C4-2B (cell line): ENCODE data around the gene VWCE.

ENCODE experiments used
- H3K27ac ChIP-seq: fragments of 450-650 bp; 2 replicates; pipeline ENCODE4 v1.5.1; 2017
- CTCF ChIP-seq: fragments of 450-650 bp; conservative IDR thresholded peaks from 2 replicates; pipeline ENCODE4 v1.5.1; 2017; ENCODE audit warnings: mild to moderate bottlenecking
- ZFX ChIP-seq: fragments of 450-650 bp; IDR thresholded peaks from 2 replicates; pipeline ENCODE4 v1.6.1; 2017

Gene VWCE, protein sequence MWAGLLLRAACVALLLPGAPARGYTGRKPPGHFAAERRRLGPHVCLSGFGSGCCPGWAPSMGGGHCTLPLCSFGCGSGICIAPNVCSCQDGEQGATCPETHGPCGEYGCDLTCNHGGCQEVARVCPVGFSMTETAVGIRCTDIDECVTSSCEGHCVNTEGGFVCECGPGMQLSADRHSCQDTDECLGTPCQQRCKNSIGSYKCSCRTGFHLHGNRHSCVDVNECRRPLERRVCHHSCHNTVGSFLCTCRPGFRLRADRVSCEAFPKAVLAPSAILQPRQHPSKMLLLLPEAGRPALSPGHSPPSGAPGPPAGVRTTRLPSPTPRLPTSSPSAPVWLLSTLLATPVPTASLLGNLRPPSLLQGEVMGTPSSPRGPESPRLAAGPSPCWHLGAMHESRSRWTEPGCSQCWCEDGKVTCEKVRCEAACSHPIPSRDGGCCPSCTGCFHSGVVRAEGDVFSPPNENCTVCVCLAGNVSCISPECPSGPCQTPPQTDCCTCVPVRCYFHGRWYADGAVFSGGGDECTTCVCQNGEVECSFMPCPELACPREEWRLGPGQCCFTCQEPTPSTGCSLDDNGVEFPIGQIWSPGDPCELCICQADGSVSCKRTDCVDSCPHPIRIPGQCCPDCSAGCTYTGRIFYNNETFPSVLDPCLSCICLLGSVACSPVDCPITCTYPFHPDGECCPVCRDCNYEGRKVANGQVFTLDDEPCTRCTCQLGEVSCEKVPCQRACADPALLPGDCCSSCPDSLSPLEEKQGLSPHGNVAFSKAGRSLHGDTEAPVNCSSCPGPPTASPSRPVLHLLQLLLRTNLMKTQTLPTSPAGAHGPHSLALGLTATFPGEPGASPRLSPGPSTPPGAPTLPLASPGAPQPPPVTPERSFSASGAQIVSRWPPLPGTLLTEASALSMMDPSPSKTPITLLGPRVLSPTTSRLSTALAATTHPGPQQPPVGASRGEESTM

GRCh38 chr11:61294717-61295595, at the start of gene VWCE:
Gene VWCE (minus strand): TSS chr11:61295316. CDS start chr11:61295037, 279 bp downstream.
- peak within 1 kb of the TSS; percentile 50 for H3K27ac ChIP-seq
- TF ChIP-seq CTCF (no peak; the same call in 1 of the 2 replicates), ZFX (no peak)

DNA sequence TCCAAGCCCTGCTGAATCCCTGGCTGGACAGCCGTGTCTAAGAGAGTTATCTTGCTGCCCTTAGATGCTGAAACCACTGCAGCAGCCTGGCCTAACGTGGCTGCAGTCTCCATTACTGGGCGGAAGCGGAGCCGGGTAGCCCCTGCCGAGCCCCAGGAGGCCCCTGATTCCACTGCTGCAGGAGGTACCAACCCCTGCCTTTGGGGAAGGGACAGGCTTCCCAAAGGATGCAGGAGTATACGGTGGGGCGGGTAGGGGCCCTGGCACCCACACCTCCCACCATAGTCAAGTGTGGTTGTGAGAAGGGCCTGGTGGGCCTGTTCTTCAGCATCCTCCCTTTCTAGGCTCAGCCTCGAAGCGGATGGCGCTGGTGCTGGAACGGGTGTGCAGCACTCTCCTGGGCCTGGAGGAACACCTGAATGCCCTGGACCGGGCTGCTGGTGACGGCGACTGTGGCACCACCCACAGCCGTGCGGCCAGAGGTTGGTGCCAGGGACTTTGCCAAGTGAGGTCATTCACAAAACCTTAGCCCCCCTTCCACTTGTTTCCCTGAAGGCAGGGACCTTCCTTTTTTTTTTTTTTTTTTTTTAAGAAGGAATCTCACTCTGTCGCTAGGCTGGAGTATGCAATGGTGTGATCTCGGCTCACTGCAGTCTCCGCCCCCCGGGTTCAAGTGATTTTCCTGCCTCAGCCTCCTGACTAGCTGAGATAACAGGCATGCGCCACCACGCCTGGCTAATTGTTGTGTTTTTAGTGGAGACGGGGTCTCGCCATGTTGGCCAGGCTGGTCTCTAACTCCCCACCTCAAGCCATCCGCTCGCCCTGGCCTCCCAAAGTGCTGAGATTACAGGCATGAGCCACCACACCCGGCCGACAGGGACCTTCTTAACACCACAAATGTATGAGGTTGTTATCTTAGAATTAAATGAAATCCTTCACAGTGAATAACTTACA, 49.0 kb upstream of the VWCE start:
- no peak for TF ChIP-seq CTCF
- no peak for TF ChIP-seq ZFX
- no peak overlapping the region for H3K27ac ChIP-seq

DNA sequence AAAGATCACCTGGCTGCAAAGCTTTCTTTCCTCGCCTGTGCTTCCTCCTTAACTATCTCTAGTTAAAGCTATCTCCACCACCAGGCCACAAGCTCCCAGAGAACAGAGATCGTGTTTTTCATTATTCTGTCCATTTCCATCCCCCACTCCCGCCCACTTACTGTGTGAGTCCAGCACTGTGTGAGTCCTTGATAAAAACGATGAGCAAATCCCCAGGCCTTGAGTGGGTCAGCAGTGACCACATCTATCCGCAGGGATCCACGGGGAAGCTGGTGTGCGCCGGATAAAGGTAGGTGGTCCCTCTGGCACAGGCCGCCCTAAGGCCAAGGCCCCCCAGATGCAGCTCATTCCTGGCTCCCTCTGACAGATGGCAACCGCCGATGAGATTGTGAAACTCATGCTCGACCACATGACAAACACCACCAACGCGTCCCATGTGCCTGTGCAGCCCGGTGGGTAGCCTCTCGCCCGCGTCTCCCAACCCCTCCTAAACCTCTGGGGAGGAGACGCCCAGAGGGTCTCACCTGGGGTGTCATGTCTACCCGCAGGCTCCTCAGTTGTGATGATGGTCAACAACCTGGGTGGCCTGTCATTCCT, 47.2 kb upstream of the VWCE start:
- no peak for TF ChIP-seq ZFX
- TF ChIP-seq CTCF: no peak
- H3K27ac ChIP-seq: no peak overlapping the region

- no peak for TF ChIP-seq ZFX
- no peak overlapping the region for H3K27ac ChIP-seq
These were observed 46.6 kb upstream of the VWCE start for GRCh38 chr11:61341706-61342105.

GRCh38 chr11:61340979-61341378, 45.9 kb upstream of the VWCE start:
- TF ChIP-seq CTCF (no peak), ZFX (no peak)
- H3K27ac ChIP-seq: no peak overlapping the region

DNA sequence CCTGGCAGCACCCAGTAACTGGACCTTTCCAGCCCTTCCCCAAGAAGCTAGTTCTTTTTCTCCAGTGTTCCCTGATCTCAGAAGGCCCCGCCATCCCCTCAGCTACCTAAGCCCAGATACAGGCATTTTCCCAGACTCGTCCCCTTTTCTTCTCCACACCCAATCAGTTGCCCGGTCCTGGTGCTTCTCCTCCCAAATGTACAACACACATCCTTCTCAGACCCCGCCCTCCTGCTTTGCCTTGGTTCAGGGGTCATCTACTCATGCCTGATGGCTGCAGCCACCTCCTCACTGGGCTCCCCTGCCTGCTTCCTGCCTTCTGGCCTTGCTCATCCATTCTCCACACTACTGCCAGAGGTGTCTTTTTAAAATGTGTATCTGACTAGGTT, 44.4 kb upstream of the VWCE start:
- no peak overlapping the region for H3K27ac ChIP-seq
- TF ChIP-seq CTCF: no peak
- no peak for TF ChIP-seq ZFX
